UCSD-AML1 (cell line): ENCODE measurements around the gene OR5M10.
"Not testable (repeated sequence)": the region's sequence is repeated elsewhere in the genome, so short reads cannot be mapped to it uniquely, and the experiment has no call there.

Source experiments
- DNase-seq: peaks from one replicate; lab custom pipeline; 2025; ENCODE audit not compliant: unreplicated experiment; lab: John Stamatoyannopoulos, UW

Gene OR5M10

GRCh38 chr11:56577621-56578020 is at the start of gene OR5M10:
Gene OR5M10 (minus strand): TSS chr11:56577721. CDS start chr11:56577721, 0 bp downstream.
- DNase-seq = no peak

- no peak for DNase-seq
These were observed 48.4 kb upstream of the OR5M10 start for GRCh38 chr11:56625946-56626345.

DNA sequence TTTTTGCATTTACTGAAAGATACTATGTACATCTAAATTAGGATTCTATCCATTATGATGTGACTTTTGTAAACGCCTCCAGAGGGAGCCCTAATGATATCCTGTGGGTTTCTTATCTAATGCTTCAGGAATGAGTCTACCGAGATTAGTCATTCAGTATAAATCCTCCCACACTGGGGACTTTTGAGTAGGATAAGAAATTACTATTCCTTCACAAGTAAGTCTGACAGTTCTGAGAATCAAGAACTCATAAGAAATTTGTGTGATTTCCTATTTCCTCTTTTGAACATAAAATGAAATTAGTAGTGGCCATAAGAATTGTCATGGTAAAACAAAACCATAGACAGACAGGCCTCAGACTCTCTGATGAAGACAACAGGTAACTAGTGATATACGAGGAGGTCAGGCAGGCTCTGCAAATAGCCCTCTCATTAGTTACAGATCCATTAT is 47.2 kb upstream of the OR5M10 start:
- no peak for DNase-seq

DNA sequence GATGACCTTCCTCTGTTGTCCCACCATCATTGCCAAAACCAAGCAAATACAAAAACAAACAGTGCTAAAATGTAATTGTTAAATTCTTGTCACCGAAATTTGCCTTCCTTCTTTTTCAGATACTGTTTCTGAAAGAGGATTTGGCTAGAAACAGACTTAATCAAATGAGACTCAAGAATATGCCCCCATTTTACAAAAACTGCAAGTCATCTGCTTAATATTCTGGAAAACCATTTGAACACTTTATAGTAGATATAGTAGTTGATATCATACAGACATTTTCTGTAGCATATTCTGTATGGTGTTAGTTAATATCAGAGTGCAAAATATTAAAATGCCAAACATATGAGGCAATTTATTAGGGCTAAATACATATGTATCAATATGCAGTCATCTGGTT is 33.7 kb upstream of the OR5M10 start:
- no peak for DNase-seq

- not testable (repeated sequence) for DNase-seq
These were observed 14.7 kb upstream of the OR5M10 start for GRCh38 chr11:56592088-56592717.

DNA sequence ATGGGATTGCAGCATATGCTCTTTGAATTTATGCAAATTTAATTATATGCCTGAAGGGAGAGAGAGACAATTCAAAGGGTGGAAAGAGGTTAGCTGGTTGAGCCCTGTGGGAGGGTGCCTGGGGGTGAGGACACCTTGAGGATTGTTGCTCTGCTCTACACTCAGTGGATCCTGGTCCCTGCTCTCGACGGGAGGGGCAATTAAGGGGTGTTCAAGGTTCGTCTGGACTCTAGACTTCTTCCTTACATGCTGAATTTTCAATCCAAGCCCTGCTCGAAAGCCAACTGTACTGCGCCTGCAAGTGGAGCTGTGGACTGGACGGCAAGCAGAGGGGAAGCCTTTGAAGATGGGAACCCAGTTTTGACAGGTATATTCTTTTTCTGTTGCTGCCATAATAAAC is 18.9 kb downstream of the OR5M10 start:
- no peak for DNase-seq

GRCh38 chr11:56554691-56555090 is 22.8 kb downstream of the OR5M10 start:
- DNase-seq = not testable (repeated sequence)

- DNase-seq = no peak
These were observed 32.0 kb downstream of the OR5M10 start for GRCh38 chr11:56545531-56545930.

- DNase-seq = no peak
These were observed 33.8 kb downstream of the OR5M10 start for GRCh38 chr11:56543739-56544138.

GRCh38 chr11:56543157-56543556 is 34.4 kb downstream of the OR5M10 start, which contains the start of gene OR5M11:
Gene OR5M11 (minus strand): TSS chr11:56543257. CDS start chr11:56543257, 0 bp downstream.
- DNase-seq = no peak

DNA sequence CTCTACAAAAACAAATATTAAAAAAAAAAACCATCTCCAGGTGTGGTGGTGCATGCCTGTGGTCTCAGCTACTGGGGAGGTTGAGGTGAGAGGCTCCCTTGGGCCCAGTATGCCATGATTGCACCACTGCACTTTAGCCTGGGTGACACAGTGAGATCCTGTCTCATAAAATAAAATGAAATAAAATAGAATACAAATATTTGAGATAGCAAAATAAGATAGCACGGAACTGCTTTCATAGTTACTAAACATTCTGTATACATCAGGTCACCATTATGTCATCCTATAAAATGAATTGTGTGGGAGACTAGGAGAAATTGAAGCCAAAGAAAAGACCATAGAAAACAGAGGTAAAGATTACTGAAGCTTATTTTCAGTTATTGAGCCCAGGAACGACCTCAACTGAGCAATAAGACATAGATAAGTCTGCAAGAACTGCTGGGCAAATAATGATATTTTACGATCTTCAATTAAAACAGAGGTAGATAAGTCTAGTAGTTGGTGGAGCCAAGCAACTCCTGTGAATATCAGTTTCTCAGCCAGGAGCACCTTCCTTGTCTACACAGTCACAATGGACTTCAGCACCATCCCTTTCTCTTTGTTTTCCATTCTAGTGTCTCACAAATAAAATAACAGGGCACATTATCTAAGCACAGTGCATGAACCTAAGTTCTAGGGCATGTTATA is 44.3 kb downstream of the OR5M10 start:
- no peak for DNase-seq

DNA sequence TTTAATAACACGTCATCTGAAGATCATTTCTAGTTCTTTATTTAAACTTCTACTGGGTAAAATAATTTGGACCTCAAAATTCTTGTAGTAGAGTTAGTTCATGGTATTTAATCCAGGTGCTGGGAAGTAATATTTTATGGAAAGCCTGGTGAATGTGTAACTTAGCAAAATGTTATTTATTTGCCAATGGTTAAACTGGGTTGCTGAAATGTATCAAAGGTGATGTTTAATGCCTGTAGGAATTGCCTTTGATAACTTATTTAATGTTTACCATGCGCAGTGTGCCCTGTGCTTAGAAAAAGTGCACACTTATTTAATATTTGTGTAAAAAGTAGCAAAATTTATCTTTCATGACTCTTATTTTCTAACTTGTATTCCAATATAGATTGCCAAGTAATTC is 45.7 kb downstream of the OR5M10 start:
- DNase-seq = no peak
